Activated CD8-positive, alpha-beta memory T cell treated with anti-CD3 and anti-CD28 coated beads, Interleukin-2, amount 50 U/mL, for 48 hours (primary cell): ENCODE measurements around the gene FUNDC1.
A peak's percentile ranks its signal among the peaks of the same experiment; 100 is the strongest.
"Not testable (repeated sequence)": the region's sequence is repeated elsewhere in the genome, so short reads cannot be mapped to it uniquely, and the experiment has no call there.

Experiments used
- DNase-seq: peaks from one replicate; pipeline ENCODE4 v3.0.0-alpha.2; 2020

The FUNDC1 gene

GRCh38 chrX:44542567-44543325 lies at the start of gene FUNDC1:
Gene FUNDC1, minus strand, starts transcription at chrX:44542859. Its CDS starts 27 bp downstream, at chrX:44542832.
- peak; percentile 92 for DNase-seq

- DNase-seq = no peak
Observed at GRCh38 chrX:44585866-44586265, 43.2 kb upstream of the FUNDC1 start.

GRCh38 chrX:44580466-44580865 lies 37.8 kb upstream of the FUNDC1 start:
- DNase-seq = no peak

GRCh38 chrX:44572340-44572938 lies 29.8 kb upstream of the FUNDC1 start:
- DNase-seq = no peak

GRCh38 chrX:44570522-44570921 lies 27.9 kb upstream of the FUNDC1 start:
- no peak for DNase-seq

GRCh38 chrX:44569122-44569521 lies 26.5 kb upstream of the FUNDC1 start:
- DNase-seq = no peak

GRCh38 chrX:44568196-44568595 lies 25.5 kb upstream of the FUNDC1 start:
- DNase-seq = no peak

- not testable (repeated sequence) for DNase-seq
Observed at GRCh38 chrX:44561896-44562295, 19.2 kb upstream of the FUNDC1 start.

GRCh38 chrX:44550563-44550962 lies 7.9 kb upstream of the FUNDC1 start:
- DNase-seq = no peak

GRCh38 chrX:44545454-44545853 lies 2.8 kb upstream of the FUNDC1 start:
- not testable (repeated sequence) for DNase-seq

GRCh38 chrX:44544036-44544435 lies 1.4 kb upstream of the FUNDC1 start:
- no peak for DNase-seq

GRCh38 chrX:44536198-44536597 lies 6.5 kb downstream of the FUNDC1 start:
- no peak for DNase-seq

GRCh38 chrX:44529310-44529709 lies 13.3 kb downstream of the FUNDC1 start:
- no peak for DNase-seq

- DNase-seq = no peak
Observed at GRCh38 chrX:44514272-44514671, 28.4 kb downstream of the FUNDC1 start.

- DNase-seq = no peak
Observed at GRCh38 chrX:44507292-44507691, 35.4 kb downstream of the FUNDC1 start.

- DNase-seq = no peak
Observed at GRCh38 chrX:44506678-44507077, 36.0 kb downstream of the FUNDC1 start.

- DNase-seq = no peak
Observed at GRCh38 chrX:44503560-44503959, 39.1 kb downstream of the FUNDC1 start.

GRCh38 chrX:44495091-44495490 lies 47.6 kb downstream of the FUNDC1 start:
- no peak for DNase-seq

GRCh38 chrX:44494357-44494756 lies 48.3 kb downstream of the FUNDC1 start:
- DNase-seq = no peak

- DNase-seq = no peak
Observed at GRCh38 chrX:44489515-44489914, 53.1 kb downstream of the FUNDC1 start.

- no peak for DNase-seq
Observed at GRCh38 chrX:44484607-44485146, 58.0 kb downstream of the FUNDC1 start.

GRCh38 chrX:44483965-44484606 lies 58.6 kb downstream of the FUNDC1 start:
- no peak for DNase-seq

- no peak for DNase-seq
Observed at GRCh38 chrX:44482575-44482974, 60.1 kb downstream of the FUNDC1 start.

- DNase-seq = no peak
Observed at GRCh38 chrX:44480591-44480990, 62.1 kb downstream of the FUNDC1 start.
